ENCODE results near the gene ALDH1A2.

Gene ALDH1A2

GRCh38 chr15:57922776-57923175 lies 142.7 kb downstream of the ALDH1A2 start:
- TF ChIP-seq EZH2phosphoT487 (conservative IDR thresholded peaks at IDR 0.05; ENCODE audit: low read length) (no peak), CTCF (IDR thresholded peaks at IDR 0.05; ENCODE audit: insufficient read depth, low read length, poor library complexity, severe bottlenecking) (no peak)
- no peaks in the 10 kb centered on the region for H3K9me2 ChIP-seq (replicated peaks; ENCODE audit: insufficient read depth, low read length)
- H3K79me2 ChIP-seq (ENCODE audit: insufficient read depth, low read length), result no peaks in the 10 kb centered on the region
- no peaks in the 10 kb centered on the region for H3K9me3 ChIP-seq (ENCODE audit: insufficient read depth, low read length)
- no peaks in the 10 kb centered on the region for H3F3A ChIP-seq (ENCODE audit: insufficient read depth)
- H3K4me2 ChIP-seq (ENCODE audit: low read depth, low read length, poor library complexity, severe bottlenecking), result no peak overlapping the region
- H3K36me3 ChIP-seq (ENCODE audit: low read length), result no peaks in the 10 kb centered on the region
- H3K4me3 ChIP-seq (ENCODE audit: insufficient read depth, low read length, poor library complexity, severe bottlenecking), result no peak overlapping the region
- no peak overlapping the region for H3K27ac ChIP-seq (ENCODE audit: low read depth, low read length)
- no peaks in the 10 kb centered on the region for H4K20me1 ChIP-seq (ENCODE audit: low read depth, low read length)
- no peak overlapping the region for H2AFZ ChIP-seq (ENCODE audit: low read depth, low read length, severe bottlenecking)
- no peak overlapping the region for H3K9ac ChIP-seq (ENCODE audit: low read length)
- H3K27me3 ChIP-seq (ENCODE audit: low read length), result no peaks in the 10 kb centered on the region

- no peaks in the 10 kb centered on the region for H3K9me2 ChIP-seq (replicated peaks; ENCODE audit: insufficient read depth, low read length)
- no peak overlapping the region for H3K4me2 ChIP-seq (ENCODE audit: low read depth, low read length, poor library complexity, severe bottlenecking)
- H3K27ac ChIP-seq (ENCODE audit: low read depth, low read length), result no peak overlapping the region
- no peak overlapping the region for H2AFZ ChIP-seq (ENCODE audit: low read depth, low read length, severe bottlenecking)
- no peak for TF ChIP-seq CTCF (IDR thresholded peaks at IDR 0.05; ENCODE audit: insufficient read depth, low read length, poor library complexity, severe bottlenecking)
- no peak for TF ChIP-seq EZH2phosphoT487 (conservative IDR thresholded peaks at IDR 0.05; ENCODE audit: low read length)
- H3K36me3 ChIP-seq (ENCODE audit: low read length), result no peaks in the 10 kb centered on the region
- H3K79me2 ChIP-seq (ENCODE audit: insufficient read depth, low read length), result no peaks in the 10 kb centered on the region
- H3K9ac ChIP-seq (ENCODE audit: low read length), result no peak overlapping the region
- no peaks in the 10 kb centered on the region for H3F3A ChIP-seq (ENCODE audit: insufficient read depth)
- no peaks in the 10 kb centered on the region for H3K9me3 ChIP-seq (ENCODE audit: insufficient read depth, low read length)
- H3K4me3 ChIP-seq (ENCODE audit: insufficient read depth, low read length, poor library complexity, severe bottlenecking), result no peak overlapping the region
- no peaks in the 10 kb centered on the region for H4K20me1 ChIP-seq (ENCODE audit: low read depth, low read length)
- no peaks in the 10 kb centered on the region for H3K27me3 ChIP-seq (ENCODE audit: low read length)
Observed at GRCh38 chr15:57921371-57921770, 144.1 kb downstream of the ALDH1A2 start.

GRCh38 chr15:57920911-57921310 lies 144.6 kb downstream of the ALDH1A2 start:
- no peak for TF ChIP-seq EZH2phosphoT487 (conservative IDR thresholded peaks at IDR 0.05; ENCODE audit: low read length)
- TF ChIP-seq CTCF (IDR thresholded peaks at IDR 0.05; ENCODE audit: insufficient read depth, low read length, poor library complexity, severe bottlenecking), result no peak
- no peaks in the 10 kb centered on the region for H3K9me3 ChIP-seq (ENCODE audit: insufficient read depth, low read length)
- no peaks in the 10 kb centered on the region for H3K27me3 ChIP-seq (ENCODE audit: low read length)
- H3K9me2 ChIP-seq (replicated peaks; ENCODE audit: insufficient read depth, low read length), result no peaks in the 10 kb centered on the region
- no peaks in the 10 kb centered on the region for H3F3A ChIP-seq (ENCODE audit: insufficient read depth)
- no peaks in the 10 kb centered on the region for H3K79me2 ChIP-seq (ENCODE audit: insufficient read depth, low read length)
- H3K4me3 ChIP-seq (ENCODE audit: insufficient read depth, low read length, poor library complexity, severe bottlenecking), result no peak overlapping the region
- no peak overlapping the region for H3K4me2 ChIP-seq (ENCODE audit: low read depth, low read length, poor library complexity, severe bottlenecking)
- H3K9ac ChIP-seq (ENCODE audit: low read length), result no peak overlapping the region
- no peak overlapping the region for H3K27ac ChIP-seq (ENCODE audit: low read depth, low read length)
- no peaks in the 10 kb centered on the region for H4K20me1 ChIP-seq (ENCODE audit: low read depth, low read length)
- no peak overlapping the region for H2AFZ ChIP-seq (ENCODE audit: low read depth, low read length, severe bottlenecking)
- H3K36me3 ChIP-seq (ENCODE audit: low read length), result no peaks in the 10 kb centered on the region

Data from SU-DHL-6 (cell line).